Lower lobe of right lung (tissue), 2 donors: ENCODE measurements around the gene ANKRD44. TPM values are rescaled to one million over a fixed set of nuclear protein-coding genes. Genes with fewer than 3 reads are reported as not detected.

Source experiments
- ATAC-seq, 2 donors: fragments of 200-7000 bp; cut with Tn5 transposase; one replicate each; pipeline ENCODE4 v1.9.1; 2020 to 2022; ENCODE audit warnings: mild to moderate bottlenecking in 2 of 2, moderate library complexity in 2 of 2
- DNase-seq: peaks from one replicate; pipeline ENCODE4 v3.0.0-alpha.2; 2020
- H3K27ac ChIP-seq: fragments of 200-600 bp; one replicate; pipeline ENCODE4 v1.8.0; 2022
- H3K27me3 ChIP-seq: fragments of 200-600 bp; one replicate; pipeline ENCODE4 v1.8.0; 2022; ENCODE audit warnings: low read depth
- H3K36me3 ChIP-seq: fragments of 200-600 bp; one replicate; pipeline ENCODE4 v1.8.0; 2022; ENCODE audit warnings: mild to moderate bottlenecking
- H3K4me1 ChIP-seq: fragments of 200-600 bp; one replicate; pipeline ENCODE4 v1.8.0; 2022
- H3K4me3 ChIP-seq: fragments of 200-600 bp; one replicate; pipeline ENCODE4 v1.8.0; 2022; ENCODE audit warnings: mild to moderate bottlenecking
- H3K9me3 ChIP-seq: fragments of 200-600 bp; one replicate; pipeline ENCODE4 v1.8.0; 2022
- CTCF ChIP-seq: fragments of 200-600 bp; IDR thresholded peaks from one replicate; pipeline ENCODE4 v1.8.0; 2022; ENCODE audit warnings: antibody characterized with exemption, mild to moderate bottlenecking
- intact Hi-C: fragments of 100-400 bp; cut with DNase I; formaldehyde crosslinking; loops from one replicate; pipeline ENCODE4 v1.11.0; 2022
- total RNA-seq: library from RNA; stranded (reverse); fragmentation: NEBNext Ultra II Directional; extraction: Animal tissue kit (Norgen Biotek cat#: 25700); gene quantifications from one replicate; pipeline ENCODE4 v1.2.1, GENCODE V29; 2021
- donor health status: DM: no; HTN: yes; CAD: no; lungs with severe emphysema.

The ANKRD44 gene
- total RNA-seq, 1 donor from 2014 or later = 58.7 TPM

DNA sequence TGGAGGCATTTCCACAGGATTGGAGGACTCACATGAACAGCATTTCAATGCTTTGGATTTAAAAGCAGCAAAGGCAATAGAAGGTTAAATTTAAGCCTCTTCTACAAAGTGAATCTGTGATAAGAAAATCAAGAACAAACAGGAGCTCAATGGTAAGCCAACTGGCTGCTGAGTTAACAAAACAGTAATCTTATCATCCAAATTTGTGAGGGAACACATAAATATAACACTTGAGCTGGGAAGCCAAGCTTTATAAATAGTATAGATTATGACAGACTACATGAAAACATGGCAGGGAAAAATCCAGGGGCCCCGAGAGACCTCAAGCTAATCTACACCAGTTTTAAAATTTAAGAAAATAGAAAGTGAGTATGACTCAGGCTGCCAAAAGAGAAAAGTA lies 275.6 kb downstream of the ANKRD44 start:
- Histone ChIP-seq H3K9me3 (no peaks in the 10 kb centered on the region), H3K4me3 (no peak overlapping the region), H3K27ac (no peak overlapping the region), H3K36me3 (peaks cover 4% of the 10 kb centered on the region), H3K27me3 (no peaks in the 10 kb centered on the region), H3K4me1 (no peaks in the 10 kb centered on the region)
- ATAC-seq (no peak), DNase-seq (no peak)
- intact Hi-C loops = no loop called here
- TF ChIP-seq CTCF = no peak

- no peak overlapping the region for H3K27ac ChIP-seq
- no peaks in the 10 kb centered on the region for H3K27me3 ChIP-seq
- DNase-seq = no peak
- intact Hi-C loops = no loop called here
- no peaks in the 10 kb centered on the region for H3K4me1 ChIP-seq
- no peaks in the 10 kb centered on the region for H3K9me3 ChIP-seq
- H3K36me3 ChIP-seq = no peaks in the 10 kb centered on the region
- no peak for ATAC-seq
- TF ChIP-seq CTCF = no peak
- H3K4me3 ChIP-seq = no peak overlapping the region
These were observed 276.3 kb downstream of the ANKRD44 start for GRCh38 chr2:197034292-197034691.

GRCh38 chr2:197033222-197033621 lies 277.4 kb downstream of the ANKRD44 start:
- DNase-seq = no peak
- no peak for ATAC-seq
- no peaks in the 10 kb centered on the region for H3K36me3 ChIP-seq
- intact Hi-C loops = no loop called here
- no peaks in the 10 kb centered on the region for H3K4me1 ChIP-seq
- H3K27ac ChIP-seq = no peak overlapping the region
- H3K4me3 ChIP-seq = no peak overlapping the region
- no peaks in the 10 kb centered on the region for H3K27me3 ChIP-seq
- TF ChIP-seq CTCF = no peak
- H3K9me3 ChIP-seq = no peaks in the 10 kb centered on the region

GRCh38 chr2:197031803-197032202 lies 278.8 kb downstream of the ANKRD44 start:
- DNase-seq (no peak), ATAC-seq (peak in 1 of 2 donors; percentile 32)
- no peak for TF ChIP-seq CTCF
- no peaks in the 10 kb centered on the region for H3K36me3 ChIP-seq
- H3K9me3 ChIP-seq = no peaks in the 10 kb centered on the region
- H3K27me3 ChIP-seq = no peaks in the 10 kb centered on the region
- intact Hi-C loops = no loop called here
- H3K4me1 ChIP-seq = no peaks in the 10 kb centered on the region
- H3K4me3 ChIP-seq = no peak overlapping the region
- H3K27ac ChIP-seq = peak overlapping the region; percentile 8

DNA sequence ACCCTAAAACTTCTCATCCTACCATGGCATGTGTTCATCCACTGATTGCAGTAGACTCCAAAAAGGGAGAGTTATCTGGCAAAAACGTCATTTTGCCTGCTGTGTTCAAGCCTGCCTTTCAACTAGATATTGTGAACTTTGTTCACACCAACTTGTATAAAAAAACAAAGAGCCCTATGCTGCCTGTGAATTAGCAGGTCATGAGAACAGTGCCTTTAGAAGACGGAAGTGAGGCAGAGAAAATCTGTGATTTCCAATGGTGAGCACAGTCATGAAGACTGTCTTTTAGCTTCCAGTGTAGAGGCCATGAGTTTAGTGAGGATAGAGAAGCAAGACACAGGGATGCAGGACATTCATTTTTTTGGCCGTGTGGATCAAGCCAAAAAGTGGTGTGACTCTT lies 280.5 kb downstream of the ANKRD44 start:
- DNase-seq (no peak), ATAC-seq (no peak)
- Histone ChIP-seq H3K9me3 (no peaks in the 10 kb centered on the region), H3K4me1 (no peaks in the 10 kb centered on the region), H3K4me3 (no peak overlapping the region), H3K27me3 (no peaks in the 10 kb centered on the region), H3K27ac (no peak overlapping the region), H3K36me3 (peaks cover 3% of the 10 kb centered on the region)
- no peak for TF ChIP-seq CTCF
- intact Hi-C loops = no loop called here

- Histone ChIP-seq H3K9me3 (no peaks in the 10 kb centered on the region), H3K4me3 (no peak overlapping the region), H3K27me3 (no peaks in the 10 kb centered on the region), H3K36me3 (peaks cover 18% of the 10 kb centered on the region), H3K4me1 (no peaks in the 10 kb centered on the region), H3K27ac (no peak overlapping the region)
- intact Hi-C loops = no loop called here
- no peak for TF ChIP-seq CTCF
- ATAC-seq (no peak), DNase-seq (no peak)
These were observed 281.9 kb downstream of the ANKRD44 start for GRCh38 chr2:197028633-197029032.
